Glutamatergic neuron (in vitro differentiated cells): Measurements from ENCODE around the gene LAMB4. TPM values are rescaled to one million over a fixed set of nuclear protein-coding genes. Genes with fewer than 3 reads are reported as not detected.
A peak's percentile ranks its signal among the peaks of the same experiment; 100 is the strongest.

Source experiments
- DNase-seq: peaks from one replicate; pipeline ENCODE4 v3.0.0; 2022
- H3K27ac Mint-ChIP-seq: one replicate; pipeline ENCODE4 v1.8.0; 2020; ENCODE audit warnings: mild to moderate bottlenecking, mixed read lengths, inconsistent platforms; ENCODE audit not compliant: unreplicated experiment
- H3K27me3 Mint-ChIP-seq: one replicate; pipeline ENCODE4 v1.8.0; 2020; ENCODE audit warnings: mild to moderate bottlenecking, moderate library complexity, mixed read lengths, inconsistent platforms; ENCODE audit not compliant: unreplicated experiment
- H3K36me3 Mint-ChIP-seq: one replicate; pipeline ENCODE4 v1.8.0; 2020; ENCODE audit warnings: mild to moderate bottlenecking, mixed read lengths, inconsistent platforms; ENCODE audit not compliant: unreplicated experiment
- H3K4me1 Mint-ChIP-seq: one replicate; pipeline ENCODE4 v1.8.0; 2020; ENCODE audit warnings: mild to moderate bottlenecking, low read depth, mixed read lengths, inconsistent platforms; ENCODE audit not compliant: unreplicated experiment
- H3K4me3 Mint-ChIP-seq: one replicate; pipeline ENCODE4 v1.8.0; 2020; ENCODE audit warnings: mild to moderate bottlenecking, mixed read lengths, inconsistent platforms; ENCODE audit not compliant: unreplicated experiment
- H3K9me3 Mint-ChIP-seq: one replicate; pipeline ENCODE4 v1.8.0; 2020; ENCODE audit warnings: mild to moderate bottlenecking, moderate library complexity, mixed read lengths, inconsistent platforms; ENCODE audit not compliant: unreplicated experiment
- total RNA-seq: library from RNA; stranded (reverse); fragmentation: NEBNext Ultra II Directional; extraction: Animal tissue kit (Norgen Biotek cat#: 25700); gene quantifications from one replicate; pipeline ENCODE4 v1.2.1, GENCODE V29; 2021; ENCODE audit not compliant: unreplicated experiment
- TF ChIP-seq, protein P1 (sequence below): fragments of 200-600 bp; sonication (generic); IDR thresholded peaks from one replicate; pipeline ENCODE4 v1.5.0; 2021; ENCODE audit not compliant: partially characterized antibody, unreplicated experiment

LAMB4 gene
- total RNA-seq, 1 donor from 2014 or later: not detected

DNA sequence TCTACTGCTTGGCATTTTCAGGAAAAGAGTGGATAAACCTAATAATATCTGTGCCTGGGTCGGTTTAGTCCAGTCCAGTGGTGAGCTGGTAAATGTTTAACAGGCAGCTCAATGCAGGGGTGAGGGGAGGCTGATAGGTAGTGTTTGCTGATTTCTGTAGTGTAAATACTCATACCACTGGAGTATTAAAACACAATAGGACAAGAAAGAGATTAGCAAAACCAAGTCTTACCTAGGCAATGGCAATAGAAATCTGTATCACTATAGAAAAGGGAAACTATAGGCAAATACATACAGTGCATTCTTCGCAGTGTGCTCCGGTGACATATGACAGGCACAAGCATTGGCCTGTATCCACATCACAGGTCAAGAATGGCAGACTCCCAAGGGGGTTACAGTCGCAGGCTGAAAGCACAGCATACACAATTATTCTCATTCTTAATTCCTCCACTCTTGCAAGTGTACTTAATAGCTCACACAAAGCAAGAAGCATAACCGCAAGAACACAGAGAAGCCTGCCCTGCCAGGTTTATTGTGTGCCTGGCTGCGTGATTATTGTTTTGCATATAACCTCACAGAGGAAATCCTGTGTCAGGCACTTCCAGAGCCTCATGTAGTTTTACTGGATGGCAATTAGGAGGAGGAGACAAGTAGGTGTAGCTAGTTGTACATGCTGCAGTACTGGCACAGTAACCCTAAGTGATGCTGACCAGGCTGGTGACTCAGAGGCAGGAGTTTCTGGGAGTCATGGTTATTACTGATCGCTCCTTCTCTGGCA lies 35.0 kb downstream of the LAMB4 start:
- Mint-ChIP-seq H3K4me3 (no peak overlapping the region), H3K4me1 (peaks cover 19% of the 10 kb centered on the region), H3K27me3 (peaks cover 2% of the 10 kb centered on the region), H3K27ac (peak overlapping the region; percentile 46), H3K9me3 (peaks cover 2% of the 10 kb centered on the region), H3K36me3 (no peaks in the 10 kb centered on the region)
- peak; percentile 37 for DNase-seq
- TF ChIP-seq, protein P1, sequence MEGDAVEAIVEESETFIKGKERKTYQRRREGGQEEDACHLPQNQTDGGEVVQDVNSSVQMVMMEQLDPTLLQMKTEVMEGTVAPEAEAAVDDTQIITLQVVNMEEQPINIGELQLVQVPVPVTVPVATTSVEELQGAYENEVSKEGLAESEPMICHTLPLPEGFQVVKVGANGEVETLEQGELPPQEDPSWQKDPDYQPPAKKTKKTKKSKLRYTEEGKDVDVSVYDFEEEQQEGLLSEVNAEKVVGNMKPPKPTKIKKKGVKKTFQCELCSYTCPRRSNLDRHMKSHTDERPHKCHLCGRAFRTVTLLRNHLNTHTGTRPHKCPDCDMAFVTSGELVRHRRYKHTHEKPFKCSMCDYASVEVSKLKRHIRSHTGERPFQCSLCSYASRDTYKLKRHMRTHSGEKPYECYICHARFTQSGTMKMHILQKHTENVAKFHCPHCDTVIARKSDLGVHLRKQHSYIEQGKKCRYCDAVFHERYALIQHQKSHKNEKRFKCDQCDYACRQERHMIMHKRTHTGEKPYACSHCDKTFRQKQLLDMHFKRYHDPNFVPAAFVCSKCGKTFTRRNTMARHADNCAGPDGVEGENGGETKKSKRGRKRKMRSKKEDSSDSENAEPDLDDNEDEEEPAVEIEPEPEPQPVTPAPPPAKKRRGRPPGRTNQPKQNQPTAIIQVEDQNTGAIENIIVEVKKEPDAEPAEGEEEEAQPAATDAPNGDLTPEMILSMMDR: no peak

DNA sequence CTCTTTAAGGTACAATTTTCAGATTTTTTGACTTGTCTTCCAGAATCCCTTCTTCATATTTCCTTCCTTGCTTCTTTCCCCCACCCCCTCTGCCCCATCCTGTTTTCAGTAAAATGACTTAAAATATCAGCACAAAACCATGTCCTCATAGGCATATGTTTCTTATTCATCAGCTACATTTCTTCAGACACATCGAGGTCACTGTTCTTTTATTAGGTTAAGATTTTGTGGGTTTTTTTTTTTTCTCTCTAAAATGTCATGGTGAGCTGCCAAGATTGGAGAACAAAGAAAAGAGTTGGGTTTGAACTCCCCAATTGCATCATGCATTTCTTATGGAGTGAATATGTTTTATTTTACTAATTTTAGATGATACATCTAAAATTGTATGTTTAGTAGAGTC lies 35.8 kb downstream of the LAMB4 start:
- DNase-seq: no peak
- Mint-ChIP-seq H3K4me3 (no peak overlapping the region), H3K4me1 (peaks cover 19% of the 10 kb centered on the region), H3K27me3 (peaks cover 2% of the 10 kb centered on the region), H3K9me3 (peaks cover 2% of the 10 kb centered on the region), H3K27ac (no peak overlapping the region), H3K36me3 (no peaks in the 10 kb centered on the region)
- TF ChIP-seq, protein P1: no peak

DNA sequence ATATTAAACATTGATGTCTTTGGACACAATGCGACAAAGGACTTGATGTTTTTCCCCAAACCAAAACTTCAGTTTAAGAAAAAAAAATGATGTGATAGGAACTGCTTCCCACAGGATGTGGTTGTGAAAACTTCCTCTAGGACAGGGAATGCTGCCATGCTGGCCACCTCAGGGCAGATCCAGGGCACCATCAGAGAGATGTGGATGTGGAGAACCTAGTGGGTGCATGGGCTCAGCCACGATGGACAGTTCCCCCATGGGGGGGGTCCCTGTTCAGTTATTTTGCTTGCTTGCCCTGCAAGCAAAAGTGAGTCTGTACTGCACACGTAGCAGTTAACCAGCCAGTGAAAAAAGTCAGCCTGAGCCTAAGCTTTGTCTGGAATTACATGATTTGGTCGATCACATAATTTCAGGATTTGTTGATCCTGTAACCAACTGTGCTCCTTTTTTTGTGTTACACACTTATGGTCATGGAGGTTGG lies 36.3 kb downstream of the LAMB4 start:
- peak overlapping the region; percentile 16 for H3K27ac Mint-ChIP-seq

DNA sequence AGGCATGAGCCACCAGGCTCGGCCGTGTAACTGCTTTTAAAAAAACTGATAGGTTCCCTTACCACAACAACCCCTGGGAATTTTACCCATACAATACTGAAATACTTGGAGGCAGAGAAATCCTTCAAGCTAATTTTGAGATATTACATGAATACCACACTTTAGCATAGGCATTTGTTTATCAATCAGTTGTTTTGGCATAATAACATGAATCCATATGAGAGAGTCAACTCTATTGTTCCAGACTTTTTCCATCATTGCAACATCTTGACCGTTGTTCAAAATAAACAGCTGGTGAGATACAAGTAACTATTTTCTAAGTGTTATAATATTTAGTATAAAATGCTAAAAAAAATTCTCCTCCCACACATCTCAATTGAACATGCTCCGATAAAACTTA lies 36.8 kb downstream of the LAMB4 start:
- no peak overlapping the region for H3K27ac Mint-ChIP-seq
- H3K9me3 Mint-ChIP-seq: peaks cover 2% of the 10 kb centered on the region
- TF ChIP-seq, protein P1: no peak
- peaks cover 19% of the 10 kb centered on the region for H3K4me1 Mint-ChIP-seq
- no peaks in the 10 kb centered on the region for H3K36me3 Mint-ChIP-seq
- DNase-seq: no peak
- no peak overlapping the region for H3K4me3 Mint-ChIP-seq
- peaks cover 2% of the 10 kb centered on the region for H3K27me3 Mint-ChIP-seq

More for the DNA sequence above, 36.3 kb downstream of the LAMB4 start:
- Mint-ChIP-seq H3K27me3 (peaks cover 2% of the 10 kb centered on the region), H3K9me3 (peaks cover 2% of the 10 kb centered on the region), H3K4me3 (no peak overlapping the region), H3K36me3 (no peaks in the 10 kb centered on the region), H3K4me1 (peaks cover 19% of the 10 kb centered on the region)
- DNase-seq: no peak
- TF ChIP-seq, protein P1: no peak

DNA sequence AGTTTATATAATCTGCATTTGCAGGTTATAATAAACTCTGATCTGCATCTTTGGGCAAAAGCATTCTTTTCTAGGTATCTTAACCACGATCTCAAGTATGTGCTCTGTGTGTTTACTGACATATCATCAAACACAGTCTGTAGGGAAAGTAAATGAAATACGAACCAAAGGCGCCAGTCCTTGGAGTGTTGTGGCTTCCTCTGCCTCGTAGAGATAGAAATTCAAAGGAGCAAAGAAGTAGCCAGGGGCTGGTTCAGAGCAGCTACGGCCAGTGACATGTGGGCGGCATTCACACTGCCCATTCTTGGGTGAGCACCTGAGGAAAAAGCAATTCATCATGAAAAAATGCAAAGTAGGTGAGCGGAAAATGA lies 38.7 kb downstream of the LAMB4 start:
- H3K4me3 Mint-ChIP-seq: no peak overlapping the region
- no peaks in the 10 kb centered on the region for H3K36me3 Mint-ChIP-seq
- H3K27ac Mint-ChIP-seq: no peak overlapping the region
- TF ChIP-seq, protein P1: no peak
- H3K27me3 Mint-ChIP-seq: peaks cover 2% of the 10 kb centered on the region
- peaks cover 2% of the 10 kb centered on the region for H3K9me3 Mint-ChIP-seq
- no peak for DNase-seq
- peaks cover 19% of the 10 kb centered on the region for H3K4me1 Mint-ChIP-seq
